Measurements from ENCODE around the gene RNF220. TPM values are rescaled to one million over a fixed set of nuclear protein-coding genes. Genes with fewer than 3 reads are reported as not detected.
"Not testable (repeated sequence)": the region's sequence is repeated elsewhere in the genome, so short reads cannot be mapped to it uniquely, and the experiment has no call there.

Gene RNF220
- total and polyA plus RNA-seq, 9 of the 15 experiments (the other 6 are each of a cell fraction or from before 2014, with no cell fraction given) = 5.1 to 117 (median 66.9) TPM

GRCh38 chr1:44559913-44560312 lies 154.9 kb downstream of the RNF220 start (continued):
- no peak for TF ChIP-seq PCBP1 (IDR thresholded peaks at IDR 0.05; ENCODE audit: low read depth, low read length, poor library complexity, severe bottlenecking)
- no peak for TF ChIP-seq NR0B1 (IDR thresholded peaks at IDR 0.05; ENCODE audit: partially characterized antibody)
- no peak for TF ChIP-seq CCNT2 (IDR thresholded peaks at IDR 0.05; ENCODE audit: borderline replicate concordance, extremely low read depth, insufficient read length, low read depth, low read length)

GRCh38 chr1:44560696-44561095 lies 155.6 kb downstream of the RNF220 start:
- DNase-seq (ENCODE audit: extremely low read depth in 1 of 4, low spot score in 3 of 4); H3K9ac ChIP-seq (ENCODE audit: insufficient read depth in 1 of 2, low read depth in 2 of 2, low read length in 2 of 2); H3K4me3 ChIP-seq; H3K4me2 ChIP-seq (ENCODE audit: insufficient read depth, low read length); FAIRE-seq; BruUV-seq (replicated peaks); CTCF ChIA-PET (ENCODE audit: low intra/inter-chr PET ratio); H2AFZ ChIP-seq (ENCODE audit: low read depth, low read length); H3K9me1 ChIP-seq (ENCODE audit: control insufficient read depth, insufficient read depth, low read length); H3K36me3 ChIP-seq (ENCODE audit: control insufficient read depth, insufficient read depth, low read length); H3K27ac ChIP-seq (ENCODE audit: extremely low read depth, low read depth, low read length); H3K79me2 ChIP-seq (ENCODE audit: control insufficient read depth, insufficient read depth, low read length); intact Hi-C loops (cut with micrococcal nuclease); in situ Hi-C loops (cut with MboI); H3K9me3 ChIP-seq (replicated peaks; ENCODE audit: control insufficient read depth, insufficient read depth, low read depth, low read length); H3K4me1 ChIP-seq (replicated peaks in 1 of 2; ENCODE audit: control insufficient read depth in 2 of 2, insufficient read depth in 2 of 2, low read length in 2 of 2): not testable (repeated sequence)
- ATAC-seq = 0 out of 3 replicates have a peak, but pooled peaks have one; percentile 39
- TF ChIP-seq EGR1 (conservative IDR thresholded peaks at IDR 0.05) = 0 out of 2 replicates have a peak, but pooled peaks have one; percentile 31
- 14% methylated on average over 3 of the region's 3 CpGs for WGBS (ENCODE audit: insufficient coverage, low coverage, missing lambda C conversion rate)
- Histone ChIP-seq H3K27me3 (ENCODE audit: control insufficient read depth in 2 of 2, insufficient read depth in 2 of 2, low read length in 2 of 2) (peaks cover 72 to 82% of the 10 kb centered on the region in 2 experiments), H4K20me1 (replicated peaks; ENCODE audit: control insufficient read depth, insufficient read depth, low read length) (peaks cover 17% of the 10 kb centered on the region; the same call in 1 of the 2 replicates)
- POLR2A ChIA-PET = interaction anchor here (1.0 to 1.6 kb wide), 3 partner anchors 9 to 42 kb away, joined by 4 read pairs; no protein-coding TSS in a partner anchor

Measured in K562 (cell line).